ENCODE data around the gene MYL2.
"Not testable (repeated sequence)": the region's sequence is repeated elsewhere in the genome, so short reads cannot be mapped to it uniquely, and the experiment has no call there.

Gene MYL2, protein sequence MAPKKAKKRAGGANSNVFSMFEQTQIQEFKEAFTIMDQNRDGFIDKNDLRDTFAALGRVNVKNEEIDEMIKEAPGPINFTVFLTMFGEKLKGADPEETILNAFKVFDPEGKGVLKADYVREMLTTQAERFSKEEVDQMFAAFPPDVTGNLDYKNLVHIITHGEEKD

DNA sequence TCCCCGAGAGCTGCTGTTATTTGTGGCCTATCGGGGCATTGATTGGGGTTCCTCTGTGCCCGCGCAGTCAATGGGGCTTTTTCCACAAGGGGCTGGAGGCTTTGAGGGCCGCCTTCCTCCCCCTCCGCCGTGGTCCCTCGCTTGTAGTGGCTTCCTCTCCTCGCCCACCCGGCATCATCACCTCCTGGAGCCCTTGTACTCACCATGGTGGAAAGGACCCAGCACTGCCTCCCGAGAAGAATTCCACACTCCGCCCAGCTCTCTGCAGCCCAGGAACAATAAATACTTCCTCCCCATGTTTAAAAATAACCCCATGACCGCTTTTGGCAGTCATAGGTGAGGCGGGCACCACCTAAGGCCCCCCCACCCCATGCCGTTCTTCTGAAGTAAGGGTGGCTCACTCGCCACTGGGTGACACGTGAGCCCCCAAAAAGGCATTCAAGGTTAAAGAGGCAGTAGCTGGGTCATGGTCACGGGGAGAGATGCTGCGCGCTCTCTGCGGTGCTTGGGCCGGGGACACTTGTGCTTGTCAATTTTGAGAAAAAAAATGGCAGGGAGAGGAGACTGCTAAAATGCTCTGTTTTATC, at the start of gene MYL2:
MYL2 (minus strand) TSS at position 256 of the 587 bp plus-strand sequence; CDS start at position 206, 50 bp downstream.
- in situ Hi-C loops (cut with HindIII; ENCODE audit: low pct_unique_long_range_greater_than_20kb, low sequenced_read_pairs), result no loop called here
- no peak for DNase-seq (ENCODE audit: low read depth in 1 of 2, low spot score in 1 of 2)

DNA sequence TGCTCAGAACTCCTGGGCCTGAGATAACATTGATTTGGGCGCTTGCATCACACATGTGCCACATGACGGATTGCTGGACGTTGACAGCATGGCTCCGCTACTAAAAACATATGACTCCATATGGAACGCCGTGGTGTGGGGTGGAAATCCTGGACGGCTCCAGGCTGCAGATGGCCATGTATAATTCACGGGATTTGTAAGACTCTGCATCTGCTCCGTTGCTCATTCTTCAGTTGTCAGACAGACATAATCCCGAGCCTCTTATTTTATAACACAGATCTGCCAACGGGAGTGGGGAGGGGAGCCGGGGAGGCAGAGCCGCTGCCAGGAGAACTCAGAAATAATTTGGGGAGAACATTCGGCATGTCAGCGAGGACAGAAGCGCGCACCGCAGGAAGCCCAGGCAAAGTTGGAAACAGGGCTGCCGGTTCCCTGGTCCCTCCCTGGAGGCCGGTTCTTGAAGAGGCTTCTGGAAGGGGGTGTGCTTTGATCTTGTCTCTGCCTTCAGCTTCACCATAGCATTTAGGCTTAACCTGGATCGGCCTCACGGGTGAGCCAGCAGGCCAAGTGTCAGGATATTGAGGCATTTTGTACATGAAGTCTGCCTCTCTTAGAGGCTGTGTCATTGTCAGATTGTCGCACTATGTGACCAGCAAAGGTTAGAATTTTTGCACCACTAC, 45.8 kb upstream of the MYL2 start:
- no peak for DNase-seq (ENCODE audit: low read depth in 1 of 2, low spot score in 1 of 2)
- no peak for TF ChIP-seq JUND (IDR thresholded peaks at IDR 0.05; ENCODE audit: low read depth)
- in situ Hi-C loops (cut with HindIII; ENCODE audit: low pct_unique_long_range_greater_than_20kb, low sequenced_read_pairs), result no loop called here

More for the DNA sequence above, at the start of gene MYL2:
- no peak for TF ChIP-seq JUND (IDR thresholded peaks at IDR 0.05; ENCODE audit: low read depth)

DNA sequence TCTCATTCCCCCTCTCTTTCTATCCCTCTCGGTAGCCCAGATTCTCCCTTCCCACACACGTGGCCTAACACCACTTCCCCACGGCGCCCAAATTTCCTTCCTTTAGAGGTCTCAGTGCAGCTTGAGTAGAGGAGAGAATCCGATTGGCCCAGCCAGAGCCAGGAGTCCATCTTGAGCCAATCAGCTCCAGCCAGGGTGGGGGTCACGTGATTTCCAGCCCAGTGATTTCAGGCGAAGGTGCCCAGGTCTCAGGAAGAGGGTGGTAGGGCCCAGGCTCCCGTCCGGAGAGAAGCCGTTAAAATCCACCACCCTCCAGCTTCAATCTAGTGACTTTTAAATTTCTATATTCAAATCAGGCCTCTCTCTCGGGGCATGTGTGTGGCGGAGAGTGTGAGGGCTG, 45.2 kb upstream of the MYL2 start:
- no peak for TF ChIP-seq JUND (IDR thresholded peaks at IDR 0.05; ENCODE audit: low read depth)
- in situ Hi-C loops (cut with HindIII; ENCODE audit: low pct_unique_long_range_greater_than_20kb, low sequenced_read_pairs), result no loop called here
- peak in 1 of 2 experiments; percentile 29 for DNase-seq (ENCODE audit: low read depth in 1 of 2, low spot score in 1 of 2)

DNA sequence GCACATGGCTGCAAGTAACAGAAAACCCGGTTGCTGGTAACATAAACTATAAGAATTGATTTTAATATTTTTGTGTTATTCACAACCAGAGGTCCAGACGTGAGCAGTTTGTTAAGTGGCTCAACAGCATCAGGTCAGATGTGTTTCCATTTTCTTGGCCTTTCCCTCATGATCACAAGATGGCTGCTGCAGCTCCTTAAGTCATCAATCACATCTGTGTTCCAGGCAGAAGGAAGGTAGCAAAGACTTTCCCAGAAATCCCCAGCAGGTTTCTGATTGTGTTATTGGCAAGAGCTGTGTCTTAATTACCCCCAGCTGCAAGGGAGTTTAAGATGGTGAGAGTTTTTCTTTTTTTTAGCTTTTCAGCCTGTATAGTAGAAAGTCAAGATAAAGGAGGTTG, 40.4 kb upstream of the MYL2 start:
- no peak for TF ChIP-seq JUND (IDR thresholded peaks at IDR 0.05; ENCODE audit: low read depth)
- no peak for DNase-seq (ENCODE audit: low read depth in 1 of 2, low spot score in 1 of 2)
- in situ Hi-C loops (cut with HindIII; ENCODE audit: low pct_unique_long_range_greater_than_20kb, low sequenced_read_pairs), result no loop called here

GRCh38 chr12:110957652-110958051, 37.3 kb upstream of the MYL2 start:
- no peak for TF ChIP-seq JUND (IDR thresholded peaks at IDR 0.05; ENCODE audit: low read depth)
- peak in 1 of 2 experiments; percentile 39 for DNase-seq (ENCODE audit: low read depth in 1 of 2, low spot score in 1 of 2)
- in situ Hi-C loops (cut with HindIII; ENCODE audit: low pct_unique_long_range_greater_than_20kb, low sequenced_read_pairs), result no loop called here

DNA sequence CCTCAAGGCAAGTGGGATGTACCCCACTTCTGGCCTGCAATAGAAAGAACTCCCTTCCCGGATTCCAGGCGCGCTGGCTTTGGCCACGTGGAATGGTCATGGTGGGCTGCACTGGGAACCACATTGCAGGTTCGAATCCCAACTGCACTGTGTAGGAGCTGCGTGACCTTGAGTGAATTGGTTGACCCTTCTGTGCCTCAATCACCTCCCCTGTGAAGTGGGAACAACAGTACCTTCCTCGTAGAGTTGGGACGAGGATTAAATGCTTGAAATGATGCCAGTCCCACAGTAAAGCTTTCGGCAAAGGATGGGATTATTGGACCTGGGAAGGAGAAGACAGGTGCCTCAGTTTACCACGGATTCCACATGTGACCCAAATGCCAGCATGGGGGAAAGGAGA, 36.8 kb upstream of the MYL2 start:
- no peak for TF ChIP-seq JUND (IDR thresholded peaks at IDR 0.05; ENCODE audit: low read depth)

DNA sequence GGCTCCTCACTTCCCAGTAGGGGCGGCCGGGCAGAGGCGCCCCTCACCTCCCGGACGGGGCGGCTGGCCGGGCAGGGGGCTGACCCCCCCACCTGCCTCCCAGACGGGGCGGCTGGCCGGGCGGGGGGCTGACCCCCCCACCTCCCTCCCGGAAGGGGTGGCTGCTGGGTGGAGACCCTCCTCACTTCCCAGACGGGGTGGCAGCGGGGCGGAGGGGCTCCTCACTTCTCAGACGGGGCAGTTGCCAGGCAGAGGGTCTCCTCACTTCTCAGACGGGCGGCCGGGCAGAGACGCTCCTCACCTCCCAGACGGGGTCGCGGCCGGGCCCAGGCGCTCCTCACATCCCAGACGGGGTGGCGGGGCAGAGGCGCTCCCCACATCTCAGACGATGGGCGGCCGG, 30.5 kb upstream of the MYL2 start:
- in situ Hi-C loops (cut with HindIII; ENCODE audit: low pct_unique_long_range_greater_than_20kb, low sequenced_read_pairs), result not testable (repeated sequence)

More for the DNA sequence above, 36.8 kb upstream of the MYL2 start:
- in situ Hi-C loops (cut with HindIII; ENCODE audit: low pct_unique_long_range_greater_than_20kb, low sequenced_read_pairs), result no loop called here
- DNase-seq (ENCODE audit: low read depth in 1 of 2, low spot score in 1 of 2), result no peak

DNA sequence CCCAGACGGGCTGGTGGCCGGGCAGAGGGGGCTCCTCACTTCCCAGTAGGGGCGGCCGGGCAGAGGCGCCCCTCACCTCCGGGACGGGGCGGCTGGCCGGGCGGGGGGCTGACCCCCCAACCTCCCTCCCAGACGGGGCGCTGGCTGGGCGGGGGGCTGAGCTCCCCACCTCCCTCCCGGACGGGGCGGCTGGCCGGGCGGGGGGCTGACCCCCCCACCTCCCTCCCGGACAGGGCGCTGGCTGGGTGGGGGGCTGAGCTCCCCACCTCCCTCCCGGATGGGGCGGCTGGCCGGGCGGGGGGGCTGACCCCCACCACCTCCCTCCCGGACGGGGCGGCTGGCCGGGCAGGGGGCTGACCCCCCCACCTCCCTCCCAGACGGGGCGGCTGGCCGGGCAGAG, 30.1 kb upstream of the MYL2 start:
- in situ Hi-C loops (cut with HindIII; ENCODE audit: low pct_unique_long_range_greater_than_20kb, low sequenced_read_pairs); DNase-seq (ENCODE audit: low read depth in 1 of 2, low spot score in 1 of 2): not testable (repeated sequence)

More for the DNA sequence above, 30.5 kb upstream of the MYL2 start:
- DNase-seq (ENCODE audit: low read depth in 1 of 2, low spot score in 1 of 2), result not testable (repeated sequence)

DNA sequence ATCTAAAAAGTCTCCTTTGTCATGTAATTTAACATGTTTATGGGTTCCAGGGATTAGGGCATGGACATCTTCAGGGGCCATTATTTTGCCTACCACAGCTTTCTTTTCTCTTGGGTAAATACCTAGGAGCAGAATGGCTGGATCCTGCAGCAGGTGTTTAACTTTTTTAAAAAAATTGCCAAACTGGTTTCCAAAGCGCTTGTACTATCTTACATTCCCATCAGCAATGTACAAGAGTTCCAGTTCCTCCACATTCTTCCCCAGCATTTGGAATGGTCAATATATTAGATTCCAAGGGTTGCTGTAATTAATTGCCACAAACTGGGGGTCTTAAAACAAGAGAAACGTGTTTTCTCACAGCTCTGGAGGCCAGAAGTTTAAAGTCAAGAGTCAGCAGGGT, 27.7 kb upstream of the MYL2 start:
- in situ Hi-C loops (cut with HindIII; ENCODE audit: low pct_unique_long_range_greater_than_20kb, low sequenced_read_pairs), result no loop called here
- TF ChIP-seq JUND (IDR thresholded peaks at IDR 0.05; ENCODE audit: low read depth), result peak; percentile 84

DNA sequence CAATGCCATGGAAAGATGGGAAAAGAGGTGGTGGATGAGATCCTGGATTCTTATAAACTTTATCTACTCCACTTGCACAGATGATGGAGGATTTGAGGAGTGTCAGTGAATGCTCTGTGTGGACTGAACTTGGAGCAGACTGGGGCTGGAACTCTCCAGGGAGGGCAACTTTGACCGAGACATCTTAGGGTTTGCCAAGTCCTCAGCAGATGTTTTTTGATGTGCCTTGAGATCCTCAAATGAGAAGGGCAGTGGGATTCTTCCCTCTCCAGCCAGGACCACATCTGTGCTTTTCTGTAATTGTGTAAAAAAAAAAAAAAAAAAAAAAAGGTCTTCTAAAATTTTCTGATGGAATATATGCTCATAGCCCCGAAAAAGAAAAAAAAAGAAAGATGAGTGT, 23.0 kb upstream of the MYL2 start:
- no peak for DNase-seq (ENCODE audit: low read depth in 1 of 2, low spot score in 1 of 2)
- no peak for TF ChIP-seq JUND (IDR thresholded peaks at IDR 0.05; ENCODE audit: low read depth)
- in situ Hi-C loops (cut with HindIII; ENCODE audit: low pct_unique_long_range_greater_than_20kb, low sequenced_read_pairs), result no loop called here

More for the DNA sequence above, 27.7 kb upstream of the MYL2 start:
- DNase-seq (ENCODE audit: low read depth in 1 of 2, low spot score in 1 of 2), result peak in 1 of 2 experiments; percentile 98

DNA sequence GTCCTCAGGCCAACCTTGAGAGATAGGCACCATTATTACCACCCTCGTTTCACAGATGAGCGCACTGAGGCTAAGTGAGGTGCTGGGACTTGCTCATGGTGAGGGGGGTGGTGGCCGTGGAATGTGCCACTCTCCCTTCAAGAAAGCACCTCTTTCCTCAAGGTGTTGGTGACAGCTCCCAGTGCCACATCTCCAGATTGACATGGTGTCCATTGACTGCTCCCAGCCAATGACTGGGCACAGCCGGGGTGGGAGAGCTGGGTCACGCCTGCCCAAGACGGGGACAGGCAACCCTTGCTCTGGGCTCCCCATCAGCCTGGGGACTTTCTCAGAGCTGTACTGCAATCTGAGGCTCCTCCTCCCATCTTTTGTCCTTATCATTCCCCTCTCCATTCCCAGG, 21.0 kb upstream of the MYL2 start:
- TF ChIP-seq JUND (IDR thresholded peaks at IDR 0.05; ENCODE audit: low read depth), result no peak
- in situ Hi-C loops (cut with HindIII; ENCODE audit: low pct_unique_long_range_greater_than_20kb, low sequenced_read_pairs), result no loop called here
- DNase-seq (ENCODE audit: low read depth in 1 of 2, low spot score in 1 of 2), result no peak

DNA sequence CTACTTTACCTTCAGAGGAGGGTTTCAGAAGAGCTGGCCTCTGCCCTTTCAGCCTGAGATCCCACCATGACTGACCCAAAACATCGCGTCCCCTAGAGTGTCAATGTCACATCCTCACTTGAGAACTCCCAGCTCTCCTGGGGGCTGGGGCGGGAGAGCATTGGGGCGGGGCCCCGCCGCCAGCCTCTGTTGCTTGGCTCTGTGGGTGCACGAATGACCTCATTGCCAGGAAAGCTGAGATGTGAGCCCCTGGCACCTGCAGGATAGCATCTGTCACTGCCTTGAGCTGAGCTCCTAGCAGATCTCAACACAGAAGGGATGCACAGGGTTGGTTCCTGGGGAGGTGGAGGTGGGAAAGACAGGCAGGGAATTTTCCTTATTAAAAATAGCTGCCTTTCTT, 20.6 kb upstream of the MYL2 start:
- TF ChIP-seq JUND (IDR thresholded peaks at IDR 0.05; ENCODE audit: low read depth), result no peak
- in situ Hi-C loops (cut with HindIII; ENCODE audit: low pct_unique_long_range_greater_than_20kb, low sequenced_read_pairs), result no loop called here
- DNase-seq (ENCODE audit: low read depth in 1 of 2, low spot score in 1 of 2), result no peak

DNA sequence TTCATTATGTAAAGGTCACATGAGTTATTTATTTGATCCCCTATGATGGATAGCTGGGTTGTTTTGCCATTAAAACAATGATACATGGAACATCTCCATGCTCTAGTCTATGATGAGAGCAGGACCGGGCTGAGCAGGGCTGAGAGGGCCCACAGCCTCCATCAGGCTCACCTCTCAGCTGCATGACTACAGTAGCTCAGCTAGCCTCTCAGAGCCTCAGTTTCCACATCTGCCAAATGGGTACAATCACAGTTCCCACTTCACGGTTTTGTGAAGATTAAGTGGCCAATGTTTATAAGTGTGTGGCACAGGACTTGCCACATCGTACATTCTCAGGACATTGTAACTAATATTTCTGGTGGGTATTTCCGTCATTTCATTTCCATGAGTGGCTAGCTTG, 19.9 kb upstream of the MYL2 start:
- in situ Hi-C loops (cut with HindIII; ENCODE audit: low pct_unique_long_range_greater_than_20kb, low sequenced_read_pairs), result no loop called here
- TF ChIP-seq JUND (IDR thresholded peaks at IDR 0.05; ENCODE audit: low read depth), result no peak
- DNase-seq (ENCODE audit: low read depth in 1 of 2, low spot score in 1 of 2), result no peak
